SK-N-SH (cell line): Measurements from ENCODE around the gene IRF1. TPM values are rescaled to one million over a fixed set of nuclear protein-coding genes. Genes with fewer than 3 reads are reported as not detected.

Experiments
- CTCF ChIA-PET: fragments of 300-600, 350-600 bp; formaldehyde crosslinking; extraction: SDS; loops from one replicate; lab custom pipeline; 2021; lab: Yijun Ruan, JAX
- POLR2A ChIA-PET: fragments of 350-600 bp; sonication (Branson Sonifier 250); formaldehyde crosslinking; extraction: SDS; loops from one replicate; lab custom pipeline; 2020; ENCODE audit warnings: antibody characterized with exemption, inconsistent platforms; lab: Yijun Ruan, JAX
- DNase-seq: peaks from one replicate; pipeline ENCODE4 v3.0.0; 2012
- H2AFZ ChIP-seq: fragments of 200-600 bp; sonication (generic); 2 replicates; pipeline ENCODE4 v1.8.1; 2016; ENCODE audit warnings: antibody characterized with exemption, mild to moderate bottlenecking, low read depth
- H3F3A ChIP-seq: fragments of 200-600 bp; sonication (generic); replicated peaks from 2 replicates; pipeline ENCODE3; 2016; ENCODE audit warnings: antibody characterized with exemption, mild to moderate bottlenecking; ENCODE audit not compliant: insufficient read depth
- H3K27ac ChIP-seq, 2 experiments: fragments of 200-500 bp in 1 of 2; fragments of 200-600 bp in 1 of 2; sonication (Bioruptor generic) in 1 of 2; sonication (generic), shearing (Covaris generic) in 1 of 2; 2 replicates each; pipeline versions ENCODE4 v1.5.1 to v1.6.1; 2014 to 2016; ENCODE audit warnings: low read depth in 2 of 2, inconsistent platforms in 1 of 2, low read length in 1 of 2, mild to moderate bottlenecking in 1 of 2, mixed read lengths in 1 of 2
- H3K27me3 ChIP-seq: fragments of 200-600 bp; sonication (generic), shearing (Covaris generic); 2 replicates; pipeline ENCODE4 v1.6.1; 2016; ENCODE audit warnings: mixed run types; ENCODE audit not compliant: insufficient read depth
- H3K36me3 ChIP-seq, 2 experiments: fragments of 200-500 bp in 1 of 2; fragments of 200-600 bp in 1 of 2; sonication (Bioruptor generic) in 1 of 2; sonication (generic) in 1 of 2; replicated peaks in 1 of 2; 2 replicates each; pipeline versions ENCODE3 to v1.5.1; 2014 to 2016; ENCODE audit warnings: low read length in 1 of 2, mild to moderate bottlenecking in 1 of 2; ENCODE audit not compliant: insufficient read depth in 2 of 2, control insufficient read depth in 1 of 2
- H3K4me1 ChIP-seq, 2 experiments: fragments of 200-500 bp in 1 of 2; fragments of 200-600 bp in 1 of 2; sonication (Bioruptor generic) in 1 of 2; sonication (generic), shearing (Covaris generic) in 1 of 2; 2 replicates each; pipeline versions ENCODE4 v1.5.1 to v1.6.1; 2014 to 2016; ENCODE audit warnings: low read depth in 1 of 2, low read length in 1 of 2, mixed run types in 1 of 2; ENCODE audit not compliant: insufficient read depth in 2 of 2, control insufficient read depth in 1 of 2
- H3K4me2 ChIP-seq: fragments of 200-600 bp; sonication (generic), shearing (Covaris generic); 2 replicates; pipeline ENCODE4 v1.6.1; 2017; ENCODE audit warnings: mixed run types
- H3K4me3 ChIP-seq, 2 experiments: fragments of 200-500 bp in 1 of 2; fragments of 200-600 bp in 1 of 2; sonication (Bioruptor generic) in 1 of 2; sonication (generic), shearing (Covaris generic) in 1 of 2; 2 replicates each; pipeline versions ENCODE4 v1.5.1 to v1.8.1; 2014 to 2016; ENCODE audit warnings: low read depth in 2 of 2, inconsistent platforms in 1 of 2, low read length in 1 of 2, mild to moderate bottlenecking in 1 of 2, mixed read lengths in 1 of 2, moderate library complexity in 1 of 2
- H3K79me2 ChIP-seq: fragments of 200-600 bp; sonication (generic); 2 replicates; pipeline ENCODE4 v1.8.1; 2017; ENCODE audit warnings: mild to moderate bottlenecking; ENCODE audit not compliant: insufficient read depth
- H3K9ac ChIP-seq: fragments of 200-600 bp; sonication (generic); 2 replicates; pipeline ENCODE4 v1.6.1; 2017; ENCODE audit warnings: mixed run types
- H3K9me2 ChIP-seq: fragments of 200-600 bp; sonication (generic); 2 replicates; pipeline ENCODE4 v1.6.1; 2017; ENCODE audit warnings: mixed run types
- H3K9me3 ChIP-seq: fragments of 200-600 bp; sonication (generic); 2 replicates; pipeline ENCODE4 v1.6.1; 2017; ENCODE audit warnings: mixed run types, mild to moderate bottlenecking, moderate library complexity
- H4K20me1 ChIP-seq: fragments of 200-600 bp; sonication (generic); 2 replicates; pipeline ENCODE4 v1.6.1; 2017; ENCODE audit warnings: mild to moderate bottlenecking, mixed run types; ENCODE audit not compliant: insufficient read depth
- CTCF ChIP-seq: fragments of 200-600 bp; sonication (generic); IDR thresholded peaks from 2 replicates; pipeline ENCODE4 v1.6.1; 2017; ENCODE audit warnings: antibody characterized with exemption, mild to moderate bottlenecking, moderate library complexity
- ELF1 ChIP-seq: IDR thresholded peaks from 2 replicates; pipeline ENCODE4 v1.4.0; 2012
- EP300 ChIP-seq, 2 experiments: IDR thresholded peaks; 2 replicates each; pipeline versions ENCODE4 v1.4.0 to v1.6.1; 2012; ENCODE audit warnings: borderline replicate concordance in 1 of 2, low read depth in 1 of 2, low read length in 1 of 2
- FOXM1 ChIP-seq: IDR thresholded peaks from 2 replicates; pipeline ENCODE4 v1.4.0; 2012; ENCODE audit warnings: low read depth, mild to moderate bottlenecking
- IRF3 ChIP-seq: fragments of 150-350 bp; IDR thresholded peaks from 2 replicates; pipeline ENCODE4 v1.6.1; 2016; ENCODE audit warnings: mild to moderate bottlenecking, low read depth, low read length
- NRF1 ChIP-seq: IDR thresholded peaks from 2 replicates; pipeline ENCODE4 v1.6.1; 2012; ENCODE audit warnings: low read depth, mild to moderate bottlenecking, low read length
- RAD21 ChIP-seq: IDR thresholded peaks from 2 replicates; pipeline ENCODE4 v1.6.1; 2012; ENCODE audit warnings: mild to moderate bottlenecking, low read length
- ZBTB33 ChIP-seq: IDR thresholded peaks from 2 replicates; pipeline ENCODE4 v1.4.0; 2012; ENCODE audit warnings: low read depth, borderline replicate concordance
- WGBS: methylation state at CpG from one replicate; pipeline ENCODE4 v1.1.6; 2017; ENCODE audit warnings: low lambda C conversion rate; 5-methylcytosine and 5-hydroxymethylcytosine counted together
- polyA plus RNA-seq, 3 experiments: library from polyadenylated mRNA; depleted of rRNA; stranded (reverse); fragments of >200 nt; gene quantifications; 2 replicates each; pipeline ENCODE4 v1.2.3, GENCODE V29; 2012

Gene IRF1
- polyA plus RNA-seq, 1 of the 3 experiments (the other 2 are of a cell fraction) = 15.2 TPM

- no peaks in the 10 kb centered on the region for H3K9me2 ChIP-seq
- peak; percentile 27; the same call in 1 of the 2 replicates for TF ChIP-seq CTCF
- TF ChIP-seq RAD21 = no peak
- TF ChIP-seq EP300 (IDR thresholded peaks at IDR 0.05; ENCODE audit: borderline replicate concordance in 1 of 2, low read depth in 1 of 2, low read length in 1 of 2) = no peak
- no peak for TF ChIP-seq ELF1
- no peak for TF ChIP-seq NRF1
- TF ChIP-seq ZBTB33 = no peak
- TF ChIP-seq FOXM1 = no peak
- TF ChIP-seq IRF3 = no peak
- WGBS = 88% methylated on average over 7 of the region's 8 CpGs
- no peaks in the 10 kb centered on the region for H4K20me1 ChIP-seq
- H3K4me1 ChIP-seq = peaks cover 39 to 52% of the 10 kb centered on the region in 2 experiments
- H3K4me3 ChIP-seq = no peak overlapping the region
- peak overlapping the region in 1 of 2 experiments; percentile 83; a peak in 1 of 4 replicates for H3K27ac ChIP-seq
- no peaks in the 10 kb centered on the region for H3K27me3 ChIP-seq
- H3K36me3 ChIP-seq = no peaks in the 10 kb centered on the region
- H3K79me2 ChIP-seq = no peaks in the 10 kb centered on the region
- peaks cover 26% of the 10 kb centered on the region for H3F3A ChIP-seq
- DNase-seq = no peak
- POLR2A ChIA-PET = no interaction called here
- CTCF ChIA-PET = interaction anchor here (1.1 kb wide), 3 partner anchors 14 to 41 kb away, joined by 3 to 4 read pairs (median 3); no protein-coding TSS in a partner anchor
- no peaks in the 10 kb centered on the region for H3K9me3 ChIP-seq
- no peak overlapping the region for H2AFZ ChIP-seq
- no peak overlapping the region for H3K9ac ChIP-seq
- no peak overlapping the region for H3K4me2 ChIP-seq
Observed at GRCh38 chr5:132459983-132460838, 30.4 kb downstream of the IRF1 start.
